Hepatic stellate cell (primary cell): ENCODE measurements around the gene FOXF2.

Experiments
- DNase-seq: peaks from one replicate; pipeline ENCODE4 v3.0.0; 2011; ENCODE audit warnings: low spot score

Gene FOXF2

GRCh38 chr6:1391800-1392309 lies 2.5 kb downstream of the FOXF2 start:
- DNase-seq = no peak

- DNase-seq = no peak
Observed at GRCh38 chr6:1392813-1393640, 3.7 kb downstream of the FOXF2 start.

GRCh38 chr6:1393641-1394283 lies 4.4 kb downstream of the FOXF2 start:
- no peak for DNase-seq

- DNase-seq = no peak
Observed at GRCh38 chr6:1394514-1395463, 5.4 kb downstream of the FOXF2 start.

- no peak for DNase-seq
Observed at GRCh38 chr6:1395506-1395905, 6.1 kb downstream of the FOXF2 start.

GRCh38 chr6:1395941-1396908 lies 6.8 kb downstream of the FOXF2 start:
- DNase-seq = no peak

GRCh38 chr6:1396952-1397868 lies 7.8 kb downstream of the FOXF2 start:
- peak; percentile 88 for DNase-seq

GRCh38 chr6:1399085-1399780 lies 9.9 kb downstream of the FOXF2 start:
- DNase-seq = no peak

- DNase-seq = no peak
Observed at GRCh38 chr6:1400126-1400850, 10.9 kb downstream of the FOXF2 start.

GRCh38 chr6:1402369-1402768 lies 13.0 kb downstream of the FOXF2 start:
- DNase-seq = no peak

GRCh38 chr6:1402868-1403267 lies 13.5 kb downstream of the FOXF2 start:
- no peak for DNase-seq

- DNase-seq = no peak
Observed at GRCh38 chr6:1403851-1404712, 14.7 kb downstream of the FOXF2 start.

GRCh38 chr6:1404713-1405098 lies 15.3 kb downstream of the FOXF2 start:
- DNase-seq = no peak

- no peak for DNase-seq
Observed at GRCh38 chr6:1405221-1405620, 15.8 kb downstream of the FOXF2 start.

GRCh38 chr6:1406306-1407072 lies 17.1 kb downstream of the FOXF2 start:
- no peak for DNase-seq

- no peak for DNase-seq
Observed at GRCh38 chr6:1407499-1407990, 18.2 kb downstream of the FOXF2 start.
